Fibroblast of gingiva (primary cell): ENCODE results near the gene VWA3B.
"Not testable (repeated sequence)": the region's sequence is repeated elsewhere in the genome, so short reads cannot be mapped to it uniquely, and the experiment has no call there.

Source experiments
- DNase-seq: peaks from one replicate; pipeline ENCODE4 v3.0.0-alpha.2; 2011; ENCODE audit warnings: low read depth

Gene VWA3B

DNA sequence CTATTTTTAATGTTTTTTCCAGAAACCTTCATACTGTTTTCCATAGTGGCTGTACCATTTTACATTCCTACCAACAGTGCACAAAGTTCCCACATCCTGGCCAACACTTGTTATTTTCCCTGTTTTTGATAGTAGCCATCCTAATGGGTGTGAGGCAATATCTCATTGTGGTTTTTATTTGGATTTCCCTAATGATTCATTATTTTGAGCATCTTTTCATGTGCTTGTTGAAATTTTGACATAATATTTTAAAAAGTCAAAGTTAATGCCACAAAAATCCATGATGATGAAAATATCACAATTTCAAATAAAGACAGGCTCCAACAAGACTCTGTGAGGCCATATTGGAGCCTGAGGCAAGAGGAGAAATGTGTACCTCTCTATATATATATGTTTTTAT is 50.2 kb downstream of the VWA3B start:
- no peak for DNase-seq

DNA sequence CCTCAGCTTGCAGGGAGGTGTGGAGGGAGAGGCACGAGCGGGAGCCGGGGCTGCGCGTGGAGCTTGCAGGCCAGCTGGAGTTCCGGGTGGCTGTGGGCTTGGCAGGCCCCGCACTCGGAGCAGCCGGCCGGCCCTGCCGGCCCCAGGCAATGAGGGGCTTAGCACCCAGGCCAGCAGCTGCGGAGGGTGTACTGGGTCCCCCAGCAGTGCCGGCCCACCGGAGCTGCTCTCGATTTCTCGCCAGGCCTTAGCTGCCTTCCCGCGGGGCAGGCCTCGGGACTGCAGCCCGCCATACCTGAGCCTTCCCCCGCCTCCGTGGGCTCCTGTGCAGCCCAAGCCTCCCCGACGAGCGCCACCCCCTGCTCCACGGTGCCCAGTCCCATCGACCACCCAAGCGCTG is 52.0 kb downstream of the VWA3B start:
- not testable (repeated sequence) for DNase-seq

DNA sequence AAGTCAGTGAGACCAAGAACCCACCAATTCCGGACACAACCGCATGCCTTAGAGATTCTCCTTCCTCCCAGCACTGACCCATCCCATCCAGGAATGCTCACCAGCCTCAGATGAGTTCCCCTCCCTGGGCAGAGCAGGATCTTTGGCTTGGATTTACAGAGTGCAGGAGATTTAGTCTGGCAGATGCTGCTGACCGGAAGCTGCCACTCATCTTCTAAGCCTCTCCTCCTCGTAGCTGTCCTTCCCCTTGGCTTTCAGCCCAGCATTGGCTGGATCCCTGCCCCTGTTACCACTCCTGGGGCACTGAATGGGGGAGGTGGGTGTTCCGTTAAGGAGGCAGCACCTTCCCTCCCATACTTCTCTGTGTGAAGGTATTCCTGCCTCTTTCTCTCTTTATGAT is 53.2 kb downstream of the VWA3B start:
- DNase-seq: no peak

DNA sequence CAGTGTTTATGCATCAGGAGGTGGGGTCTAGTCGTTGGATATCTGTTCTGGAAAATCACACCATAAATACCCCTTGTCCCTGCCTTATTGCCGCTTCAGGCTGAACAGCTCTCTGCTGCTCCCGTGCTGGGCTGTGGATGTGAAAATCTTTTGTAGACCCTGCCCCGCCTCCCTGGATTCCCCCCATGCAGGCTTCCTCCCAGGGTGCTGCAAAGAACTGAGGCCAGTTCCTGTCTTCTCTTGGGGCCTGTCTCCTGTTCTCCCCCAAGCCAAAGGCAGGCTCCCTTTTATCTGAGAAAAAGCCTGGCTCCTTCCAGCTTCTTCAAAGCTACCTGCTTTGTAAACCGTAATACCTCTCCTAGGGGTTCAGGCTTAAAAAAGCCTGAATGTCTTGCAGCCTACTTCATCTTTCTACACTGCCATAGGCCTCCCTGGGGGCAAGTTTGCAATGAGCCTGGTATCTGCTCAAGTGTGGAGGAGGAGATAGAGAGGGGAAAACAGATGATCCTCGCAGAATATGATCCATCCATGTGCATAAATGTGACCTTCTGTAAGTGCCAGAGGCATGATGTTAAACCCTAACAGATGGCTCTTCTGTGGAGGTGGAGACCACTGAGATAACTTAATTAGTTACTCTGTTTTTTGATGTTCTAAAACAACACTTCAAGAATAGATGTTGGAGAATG is 55.3 kb downstream of the VWA3B start:
- no peak for DNase-seq

DNA sequence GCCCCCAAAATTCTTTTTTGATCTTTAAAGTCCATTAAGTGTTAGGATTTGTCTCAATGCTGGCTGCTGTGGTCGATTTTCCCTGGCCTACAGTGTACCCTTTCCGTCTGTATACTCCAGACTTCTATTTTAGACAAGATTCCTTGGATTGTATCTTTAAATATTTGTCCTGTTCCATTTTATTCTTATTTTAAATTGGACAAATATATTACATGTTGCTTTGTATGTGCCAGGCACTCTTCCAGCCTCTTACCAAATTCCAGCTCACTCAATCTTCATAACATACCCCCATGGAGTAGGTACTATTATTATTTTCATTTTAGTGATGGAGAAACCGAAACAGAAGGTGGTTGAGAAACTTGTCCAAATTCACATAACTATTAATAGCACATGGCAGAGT is 58.1 kb downstream of the VWA3B start:
- DNase-seq: no peak

DNA sequence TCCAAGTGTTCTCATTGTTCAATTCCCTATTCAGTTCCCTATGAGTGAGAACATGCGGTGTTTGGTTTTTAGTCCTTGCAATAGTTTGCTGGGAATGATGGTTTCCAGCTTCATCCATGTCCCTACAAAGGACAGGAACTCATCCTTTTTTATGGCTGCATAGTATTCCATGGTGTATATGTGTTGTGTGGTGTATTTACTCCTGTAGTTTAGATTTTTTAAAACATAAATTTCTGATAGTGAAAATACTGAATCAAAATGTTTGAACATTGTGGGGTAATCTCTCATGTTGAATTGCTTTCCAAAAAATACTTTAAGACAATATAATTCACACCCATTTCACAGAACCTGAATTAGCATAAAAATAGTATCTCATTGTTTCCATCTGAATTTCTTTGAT is 60.9 kb downstream of the VWA3B start:
- not testable (repeated sequence) for DNase-seq

DNA sequence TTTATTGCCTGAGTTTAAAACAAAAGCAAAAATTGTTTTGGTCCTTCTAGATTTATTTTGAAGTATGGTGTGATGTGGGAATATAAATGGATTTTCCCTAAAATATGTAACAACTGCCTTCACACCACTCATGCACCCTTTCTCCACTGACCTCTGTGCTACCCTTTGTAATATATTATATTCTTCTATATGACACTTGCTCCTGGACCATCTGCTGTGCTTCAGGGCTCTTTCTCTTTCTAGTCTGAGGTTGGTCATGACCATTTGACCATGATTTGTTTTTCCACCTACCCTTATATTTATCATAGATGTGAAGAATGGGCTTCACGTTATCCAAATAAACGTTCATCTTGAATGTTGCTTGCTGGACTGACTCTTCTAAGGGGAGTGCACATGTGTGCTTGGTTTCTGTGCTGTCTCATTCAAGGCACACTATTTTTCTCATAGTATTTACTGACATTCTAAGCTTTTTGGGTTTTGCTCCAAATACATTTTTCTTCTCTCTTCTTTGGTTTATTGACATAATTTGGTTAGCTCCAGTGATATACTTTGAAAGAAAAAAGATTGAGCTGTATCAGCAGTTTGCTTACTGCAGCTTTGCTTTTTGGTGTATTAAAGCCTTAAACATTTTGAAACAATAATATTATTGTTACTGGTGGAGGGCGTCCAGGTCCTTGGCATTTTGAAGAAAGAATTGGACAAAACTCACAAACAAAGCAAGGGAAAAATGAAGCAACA is 61.8 kb downstream of the VWA3B start:
- no peak for DNase-seq

DNA sequence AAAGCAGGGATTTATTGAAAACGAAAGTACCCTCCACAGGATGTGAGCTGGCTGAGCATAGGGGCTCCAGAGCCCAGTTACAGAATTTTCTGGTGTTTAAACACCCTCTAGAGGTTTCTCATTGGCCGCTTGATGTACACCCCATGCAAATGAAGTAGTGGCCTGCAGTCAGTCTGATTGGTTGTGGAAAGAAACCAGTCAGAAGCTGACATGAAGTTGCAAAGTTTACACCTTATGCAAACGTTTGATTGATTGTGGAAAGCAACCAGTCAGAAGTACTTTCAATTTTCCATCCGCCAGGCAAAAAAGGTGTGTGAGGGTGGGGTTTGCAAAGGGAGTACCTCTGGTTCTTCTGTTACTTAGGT is 62.3 kb downstream of the VWA3B start:
- DNase-seq: peak; percentile 75

DNA sequence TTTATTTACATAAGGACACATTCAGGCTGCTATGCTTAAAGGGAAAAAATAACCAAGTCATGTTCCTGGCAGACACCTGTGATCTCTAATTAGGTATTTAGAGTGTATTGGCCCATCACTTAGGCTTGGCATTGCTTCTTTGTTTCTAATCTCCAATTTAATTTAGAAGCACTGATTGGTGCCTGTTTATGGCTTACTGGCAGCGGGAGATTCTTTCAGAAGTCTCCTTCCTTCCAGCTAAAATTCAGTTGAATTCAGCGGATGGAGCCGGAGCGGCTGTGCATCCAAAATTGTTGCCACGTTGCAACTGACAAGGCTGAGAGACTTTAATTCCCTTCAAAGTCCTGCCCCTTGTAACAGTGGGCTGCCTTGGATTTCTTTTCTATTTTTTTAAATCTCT is 66.5 kb downstream of the VWA3B start:
- no peak for DNase-seq

DNA sequence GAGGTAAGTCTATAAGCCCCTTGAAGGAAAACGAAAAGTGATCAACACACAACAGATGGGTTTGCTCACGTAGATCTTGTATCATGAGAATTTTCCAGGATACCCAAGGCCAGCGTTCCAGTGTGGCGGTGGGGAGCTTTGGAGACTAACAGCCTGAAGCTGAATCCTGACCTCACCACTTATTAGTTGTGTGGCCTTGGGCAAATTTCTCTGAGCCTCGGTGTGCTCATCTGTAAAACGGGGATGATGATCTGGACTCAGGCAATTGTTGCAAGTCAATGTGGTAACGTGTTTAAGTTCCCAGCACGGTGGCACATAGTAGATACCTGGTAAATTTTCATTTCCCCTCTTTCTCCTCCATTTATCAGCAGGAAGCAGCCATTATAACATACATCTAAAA is 68.3 kb downstream of the VWA3B start:
- DNase-seq: no peak

DNA sequence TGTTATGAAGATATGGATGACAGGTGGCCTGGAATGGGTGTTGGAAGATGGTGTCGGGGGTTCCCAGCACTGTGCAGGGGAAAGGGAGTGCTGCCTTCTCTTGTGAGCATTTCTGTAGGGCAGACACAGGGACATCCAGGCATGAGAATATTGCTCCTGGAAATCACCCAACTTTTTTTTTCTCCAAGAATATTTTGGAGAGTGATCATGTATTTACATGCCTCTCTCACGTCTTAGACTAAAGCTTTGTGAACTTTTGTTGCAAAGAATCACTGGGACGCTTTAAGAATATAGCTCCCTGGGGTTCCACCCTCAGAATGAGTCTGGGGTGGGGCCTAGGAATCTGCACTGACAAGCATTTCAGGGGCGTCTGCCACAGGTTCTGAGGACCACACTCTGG is 68.7 kb downstream of the VWA3B start:
- DNase-seq: no peak

DNA sequence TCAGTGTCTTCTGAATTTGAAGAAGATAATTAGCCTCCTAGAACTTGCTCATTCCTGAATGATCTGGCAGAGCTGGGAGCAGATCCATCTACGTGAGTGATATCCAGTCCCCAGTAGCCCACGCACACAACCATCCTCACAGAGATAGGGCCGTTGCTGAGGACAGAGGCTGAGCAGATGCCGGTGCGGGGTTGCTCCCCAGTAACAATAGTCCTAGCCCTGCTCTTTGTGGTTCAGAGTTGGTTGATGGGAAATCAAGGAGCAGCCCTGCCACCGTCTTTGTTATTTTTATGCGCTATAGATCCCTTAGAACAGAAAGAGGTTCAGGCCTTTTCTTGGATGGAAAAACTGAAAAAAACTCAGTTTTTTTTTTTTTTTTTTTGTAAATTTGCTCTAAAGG is 69.3 kb downstream of the VWA3B start:
- DNase-seq: no peak

DNA sequence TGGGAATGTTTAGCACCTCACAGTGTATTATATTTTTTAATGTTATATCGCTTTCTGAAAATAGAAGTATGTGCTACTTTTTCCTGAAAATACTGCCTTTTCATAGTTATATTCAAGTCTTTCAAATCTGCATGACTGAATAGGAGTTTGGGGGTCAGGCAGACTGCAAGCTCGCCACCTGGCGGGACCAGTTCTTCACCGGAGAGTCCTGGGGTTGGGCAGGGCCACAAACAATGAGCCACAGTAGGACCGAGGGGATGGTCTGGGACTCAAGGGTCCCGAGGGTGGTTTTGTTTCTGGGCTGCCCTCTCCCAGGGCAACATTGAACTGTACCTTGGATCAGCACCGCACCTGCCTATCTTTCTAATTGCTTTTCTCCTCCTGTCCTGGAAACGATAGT is 70.6 kb downstream of the VWA3B start:
- no peak for DNase-seq

DNA sequence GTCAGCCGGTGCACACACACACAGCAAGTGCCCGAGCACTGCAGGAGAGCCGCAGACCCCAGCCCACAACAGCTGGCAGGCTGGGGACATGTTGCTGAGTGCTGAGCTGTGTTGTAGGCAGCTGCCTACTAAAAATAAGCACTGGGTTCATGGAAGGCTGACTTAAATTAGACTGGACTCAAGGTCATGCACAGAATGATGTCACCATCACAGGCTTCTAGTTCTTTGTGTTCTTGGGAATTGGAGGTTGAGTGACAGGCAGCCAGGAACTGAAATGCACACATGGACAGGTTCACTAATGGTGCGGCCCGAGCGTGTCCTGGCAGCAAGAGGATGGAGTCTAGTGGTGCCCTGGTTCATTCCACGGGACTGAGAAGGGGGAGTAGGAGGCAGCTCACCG is 71.3 kb downstream of the VWA3B start:
- no peak for DNase-seq

DNA sequence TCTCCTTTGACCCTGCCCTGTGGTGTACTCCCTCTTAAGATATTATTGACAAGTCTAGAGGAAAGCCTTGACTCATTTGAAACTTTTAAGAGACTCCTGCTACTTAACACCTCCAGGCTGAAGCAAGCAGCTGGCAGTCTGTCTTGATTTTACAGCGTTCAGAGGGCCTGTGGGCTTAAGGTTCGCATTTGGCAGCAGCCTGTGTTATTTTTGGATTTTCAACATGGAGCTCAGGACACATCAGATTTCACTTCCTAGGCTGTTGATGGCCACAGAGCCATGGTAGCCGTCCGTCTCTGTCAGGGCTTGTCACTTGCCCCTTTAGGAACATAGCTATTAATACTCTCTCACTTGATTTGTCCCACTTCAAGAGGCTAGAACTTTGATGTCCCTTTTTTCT is 73.6 kb downstream of the VWA3B start:
- DNase-seq: no peak

DNA sequence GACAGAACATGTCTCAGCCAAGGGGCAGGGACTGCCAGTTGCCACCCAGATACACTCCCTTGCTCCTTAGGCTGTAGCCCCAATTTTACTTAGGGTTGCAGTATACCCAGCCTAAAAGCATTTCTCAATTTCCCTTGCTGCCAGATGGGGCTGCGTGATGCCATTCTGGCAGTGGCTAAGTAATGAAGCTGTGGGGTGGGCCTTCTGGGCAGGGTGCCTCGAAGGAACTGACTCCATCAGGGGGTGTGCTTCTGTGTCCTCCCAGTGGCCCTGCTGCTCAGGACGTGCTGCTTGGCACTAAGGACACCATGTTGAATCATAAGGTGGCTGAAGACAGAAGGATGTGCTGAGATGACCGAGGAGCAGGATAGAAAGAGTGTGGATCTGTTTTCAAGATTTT is 74.2 kb downstream of the VWA3B start:
- DNase-seq: no peak

DNA sequence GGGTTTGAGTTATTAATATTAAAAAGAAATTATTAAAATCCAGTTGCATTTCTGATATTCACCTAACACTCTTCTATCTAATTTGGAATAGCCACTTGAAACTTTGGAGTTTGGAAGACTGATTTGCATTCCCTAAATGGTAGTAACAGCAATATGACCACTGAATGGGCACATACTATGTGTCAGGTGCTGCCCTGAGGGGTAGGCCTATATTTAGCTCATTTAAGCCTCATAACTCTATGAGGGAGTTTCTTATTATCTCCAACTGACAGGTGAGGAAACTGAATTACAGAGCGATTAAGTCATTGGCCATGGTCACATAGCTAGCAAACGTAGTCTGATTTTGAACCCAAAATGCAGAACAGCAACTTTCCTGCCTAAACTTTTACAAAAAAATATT is 77.3 kb downstream of the VWA3B start:
- no peak for DNase-seq

DNA sequence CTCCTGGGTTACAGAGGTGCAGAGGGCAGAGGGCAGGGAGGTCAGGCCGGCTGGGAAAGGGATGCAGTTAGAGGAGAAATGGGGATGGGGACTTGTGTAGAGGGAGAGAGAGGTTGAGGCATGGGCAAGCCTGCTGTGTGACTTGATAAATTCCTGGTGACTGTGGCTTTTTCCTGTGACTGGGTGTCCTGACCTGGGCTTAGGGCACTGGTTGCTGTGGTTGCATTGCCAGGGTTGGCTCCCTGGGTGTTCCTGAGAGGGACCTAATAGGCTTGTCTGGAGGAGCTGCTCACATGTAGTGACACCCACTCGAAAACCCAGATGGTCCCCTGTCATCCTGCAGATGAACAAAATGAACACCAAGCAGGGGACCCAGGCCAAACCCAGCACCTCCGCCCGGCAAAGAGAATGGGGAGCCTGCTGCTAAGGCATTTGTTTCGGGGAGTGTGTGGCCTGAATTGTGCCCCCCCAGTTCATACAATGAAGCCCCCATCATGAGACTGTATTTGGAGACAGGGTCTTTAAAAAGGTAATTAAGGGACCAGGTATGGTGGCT is 78.6 kb downstream of the VWA3B start:
- DNase-seq: no peak

DNA sequence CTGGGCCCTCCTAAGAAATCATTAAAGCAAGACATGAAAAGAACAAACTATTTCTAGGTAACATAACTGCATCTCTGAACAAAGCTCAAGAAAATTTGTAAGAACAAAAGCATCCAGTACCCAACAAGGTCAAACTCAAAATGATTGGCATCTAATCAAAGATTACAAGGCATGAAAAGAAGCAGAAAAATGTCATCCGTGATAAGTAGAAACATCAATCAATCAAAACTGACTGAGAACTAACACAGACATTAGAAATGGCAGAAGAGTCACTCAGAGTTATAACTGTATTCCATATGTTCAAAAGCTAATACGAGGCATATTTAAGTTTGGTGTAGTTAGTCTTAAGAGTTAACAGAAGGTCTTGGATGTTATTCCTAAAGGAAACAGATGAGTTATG is 80.9 kb downstream of the VWA3B start:
- no peak for DNase-seq

DNA sequence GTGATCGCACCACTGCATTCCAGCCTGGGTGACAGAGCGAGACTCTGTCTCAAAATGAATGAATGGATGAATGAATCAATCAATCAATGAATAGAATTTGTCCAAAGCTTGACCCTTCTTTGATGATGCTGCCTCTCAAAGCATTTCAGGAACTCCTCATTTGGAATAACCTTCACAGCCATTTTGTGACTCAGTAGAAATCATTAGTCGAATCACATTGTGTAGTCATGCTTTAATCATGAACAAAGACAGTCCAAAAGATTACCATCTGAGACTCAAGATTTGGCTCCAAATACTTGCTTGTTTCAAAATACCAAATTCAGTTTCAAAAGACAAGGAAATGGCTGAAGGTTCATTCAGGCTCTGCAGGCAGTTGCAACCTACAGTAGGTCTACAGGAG is 83.1 kb downstream of the VWA3B start:
- no peak for DNase-seq

DNA sequence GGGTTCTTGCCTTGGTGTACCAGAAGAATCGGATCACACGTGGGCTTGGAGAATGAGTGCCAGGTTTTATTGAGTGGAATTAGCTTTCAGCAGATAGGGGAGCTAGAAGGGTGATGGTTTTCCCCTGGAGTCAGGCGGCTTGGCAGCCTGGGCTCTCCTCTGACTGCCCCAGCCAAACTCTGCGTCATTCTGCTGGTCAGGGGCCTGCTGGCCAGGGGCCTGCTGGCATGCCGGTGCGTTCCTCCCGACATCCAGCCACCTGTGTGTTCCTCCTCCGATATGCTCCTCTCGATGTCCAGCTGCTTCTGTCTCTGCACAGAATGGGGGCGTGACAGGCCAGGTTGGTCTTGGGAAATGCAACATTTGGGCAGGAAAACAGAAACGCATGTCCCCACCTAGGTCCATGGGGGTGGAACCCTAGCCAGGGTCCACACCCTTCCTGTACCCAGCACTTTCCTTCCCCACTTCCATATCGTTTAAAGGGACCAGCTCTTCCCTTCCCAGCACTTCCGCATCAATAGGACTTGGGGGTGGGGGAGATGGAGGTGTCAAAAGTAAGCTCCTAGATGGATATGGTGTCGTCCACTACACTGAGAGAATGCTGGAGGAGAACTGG is 85.3 kb downstream of the VWA3B start:
- DNase-seq: no peak

DNA sequence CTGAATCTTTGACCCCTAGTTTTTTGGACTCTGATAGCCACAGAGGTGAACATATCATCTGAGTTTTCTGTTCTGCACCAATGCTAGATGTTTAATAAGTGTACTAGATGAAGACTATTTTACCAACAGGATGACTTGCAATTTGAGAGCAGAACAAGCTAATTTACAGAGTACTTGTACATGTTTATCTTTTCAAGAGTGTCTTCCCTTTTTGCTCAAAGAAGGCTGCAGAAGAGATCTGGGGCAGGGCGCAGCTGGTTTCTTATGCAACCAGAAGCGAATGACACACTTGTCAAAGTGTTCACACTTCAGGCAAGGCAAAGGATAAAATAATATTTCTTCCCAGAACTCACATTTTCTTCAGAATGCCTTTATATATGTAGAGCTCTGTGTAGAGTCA is 86.0 kb downstream of the VWA3B start:
- DNase-seq: no peak

DNA sequence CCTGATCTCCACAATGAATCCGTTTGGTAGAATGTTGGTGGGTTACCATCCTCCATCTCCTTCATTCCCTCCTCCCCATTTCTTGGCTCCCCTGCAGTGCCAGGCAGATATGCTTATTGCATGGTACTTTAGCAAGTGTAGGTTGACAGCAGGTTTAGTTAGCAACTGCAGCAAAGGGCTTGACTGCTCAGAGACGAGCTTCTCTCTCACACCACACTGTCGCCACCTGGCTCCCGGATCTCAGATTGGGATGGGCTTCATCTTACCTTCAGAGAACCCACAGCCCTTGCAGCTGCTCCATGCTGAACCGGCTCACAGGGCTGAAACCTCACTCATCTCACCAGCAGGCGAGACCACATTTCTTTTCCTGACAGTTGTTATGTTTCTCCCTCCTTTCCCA is 88.8 kb downstream of the VWA3B start:
- DNase-seq: no peak
